Ascending aorta (tissue), 2 donors: ENCODE measurements around the gene BORCS8. TPM values are rescaled to one million over a fixed set of nuclear protein-coding genes. Genes with fewer than 3 reads are reported as not detected.
"Not testable (repeated sequence)": the region's sequence is repeated elsewhere in the genome, so short reads cannot be mapped to it uniquely, and the experiment has no call there.

Source experiments
- DNase-seq, 2 donors: peaks; one replicate each; pipeline ENCODE4 v3.0.0-alpha.2; 2019; ENCODE audit warnings: low spot score in 2 of 2
- H3K27ac ChIP-seq, 2 donors: fragments of 200-600 bp; sonication (generic); one replicate each; pipeline ENCODE4 v1.5.1; 2016 to 2017; ENCODE audit warnings: mild to moderate bottlenecking in 1 of 2
- H3K27me3 ChIP-seq: fragments of 200-600 bp; sonication (generic); one replicate; pipeline ENCODE4 v1.5.1; 2017
- H3K36me3 ChIP-seq, 2 donors: fragments of 200-600 bp; sonication (generic); one replicate each; pipeline ENCODE4 v1.5.1; 2016
- H3K4me1 ChIP-seq, 2 donors: fragments of 200-600 bp; sonication (generic); one replicate each; pipeline ENCODE4 v1.5.1; 2016 to 2017; ENCODE audit warnings: mild to moderate bottlenecking in 1 of 2
- H3K4me3 ChIP-seq, 2 donors: fragments of 200-600 bp; sonication (generic); one replicate each; pipeline ENCODE4 v1.5.1; 2016 to 2017; ENCODE audit warnings: mild to moderate bottlenecking in 1 of 2
- H3K9me3 ChIP-seq, 2 donors: fragments of 200-600 bp; sonication (generic); one replicate each; pipeline ENCODE4 v1.5.1; 2016
- CTCF ChIP-seq, 3 experiments: fragments of 200-600 bp in 2 of 3; fragments of 450-650 bp in 1 of 3; sonication (generic) in 2 of 3; IDR thresholded peaks; one replicate each; pipeline ENCODE4 v1.5.1; 2016 to 2019; ENCODE audit warnings: antibody characterized with exemption in 3 of 3, mild to moderate bottlenecking in 1 of 3, moderate library complexity in 1 of 3
- intact Hi-C: fragments of 100-400 bp; cut with DNase I; formaldehyde crosslinking; loops from one replicate; pipeline ENCODE4 v1.15.1; 2023
- total RNA-seq: library from RNA; depleted of rRNA; stranded (reverse); fragments of >200 nt; gene quantifications from one replicate; pipeline ENCODE4 v1.1.0, GENCODE V29; 2016

Gene BORCS8
- total RNA-seq, 1 donor from 2014 or later = 26.9 TPM

- no peaks in the 10 kb centered on the region for H3K36me3 ChIP-seq
- no peak for DNase-seq
- peaks cover 0 to 4% of the 10 kb centered on the region in 2 donors for H3K4me1 ChIP-seq
- no peak overlapping the region for H3K27ac ChIP-seq
- no peak for TF ChIP-seq CTCF (IDR thresholded peaks at IDR 0.05)
- H3K27me3 ChIP-seq = peaks cover 6% of the 10 kb centered on the region
- no peak overlapping the region for H3K4me3 ChIP-seq
- intact Hi-C loops = no loop called here
- H3K9me3 ChIP-seq = no peaks in the 10 kb centered on the region
These were observed 34.3 kb upstream of the BORCS8 start for GRCh38 chr19:19226204-19226603.

GRCh38 chr19:19224852-19225494, 33.0 kb upstream of the BORCS8 start:
- peak in 1 of 2 donors; percentile 70 for DNase-seq
- TF ChIP-seq CTCF (IDR thresholded peaks at IDR 0.05) = peak; percentile 20 to 54 (median 31)
- Histone ChIP-seq H3K4me3 (peak overlapping the region; percentile 34 to 57), H3K9me3 (no peaks in the 10 kb centered on the region), H3K4me1 (peaks cover 0 to 4% of the 10 kb centered on the region in 2 donors), H3K27ac (no peak overlapping the region), H3K27me3 (peaks cover 6% of the 10 kb centered on the region), H3K36me3 (no peaks in the 10 kb centered on the region)
- intact Hi-C loops = no loop called here

GRCh38 chr19:19224150-19224851, 32.3 kb upstream of the BORCS8 start:
- TF ChIP-seq CTCF (IDR thresholded peaks at IDR 0.05) = no peak
- peaks cover 0 to 4% of the 10 kb centered on the region in 2 donors for H3K4me1 ChIP-seq
- DNase-seq = no peak
- no peaks in the 10 kb centered on the region for H3K36me3 ChIP-seq
- no peak overlapping the region for H3K27ac ChIP-seq
- H3K9me3 ChIP-seq = no peaks in the 10 kb centered on the region
- peaks cover 6% of the 10 kb centered on the region for H3K27me3 ChIP-seq
- peak overlapping the region in 1 of 2 donors; percentile 34 for H3K4me3 ChIP-seq
- intact Hi-C loops = no loop called here

- no peak for DNase-seq
- no peaks in the 10 kb centered on the region for H3K36me3 ChIP-seq
- peaks cover 6% of the 10 kb centered on the region for H3K27me3 ChIP-seq
- no peak for TF ChIP-seq CTCF (IDR thresholded peaks at IDR 0.05)
- H3K27ac ChIP-seq = no peak overlapping the region
- no peak overlapping the region for H3K4me3 ChIP-seq
- H3K9me3 ChIP-seq = no peaks in the 10 kb centered on the region
- intact Hi-C loops = no loop called here
- peaks cover 0 to 4% of the 10 kb centered on the region in 2 donors for H3K4me1 ChIP-seq
These were observed 31.7 kb upstream of the BORCS8 start for GRCh38 chr19:19223636-19224035.

GRCh38 chr19:19223060-19223459, 31.1 kb upstream of the BORCS8 start:
- H3K27ac ChIP-seq = no peak overlapping the region
- no peak overlapping the region for H3K4me3 ChIP-seq
- H3K27me3 ChIP-seq = peaks cover 6% of the 10 kb centered on the region
- peaks cover 0 to 4% of the 10 kb centered on the region in 2 donors for H3K4me1 ChIP-seq
- no peak for DNase-seq
- no peak for TF ChIP-seq CTCF (IDR thresholded peaks at IDR 0.05)
- no peaks in the 10 kb centered on the region for H3K36me3 ChIP-seq
- no peaks in the 10 kb centered on the region for H3K9me3 ChIP-seq
- intact Hi-C loops = no loop called here

GRCh38 chr19:19221000-19221399, 29.0 kb upstream of the BORCS8 start:
- H3K27me3 ChIP-seq, H3K4me3 ChIP-seq, H3K4me1 ChIP-seq, intact Hi-C loops, DNase-seq, H3K27ac ChIP-seq, H3K36me3 ChIP-seq, H3K9me3 ChIP-seq: not testable (repeated sequence)
